Natural killer cell (primary cell): ENCODE data around the gene C1QB. TPM values are rescaled to one million over a fixed set of nuclear protein-coding genes. Genes with fewer than 3 reads are reported as not detected.

Source experiments
- ATAC-seq, 3 donors: fragments of 150-1000 bp in 2 of 3; fragments of 200-7000 bp in 1 of 3; cut with Tn5 transposase; 1 replicate in 1 of 3; 2 replicates in 2 of 3; pipeline ENCODE4 v1.10.0; 2021; ENCODE audit warnings: mild to moderate bottlenecking in 2 of 3, moderate library complexity in 2 of 3
- DNase-seq, 2 donors: peaks; one replicate each; pipeline versions ENCODE4 v3.0.0 to v3.0.0-alpha.2; 2013 to 2021; ENCODE audit warnings: mixed read lengths in 1 of 2
- H3K27ac ChIP-seq: one replicate; pipeline ENCODE4 v1.5.1; 2013; ENCODE audit warnings: mild to moderate bottlenecking, low read length
- H3K27me3 ChIP-seq: one replicate; pipeline ENCODE4 v1.6.1; 2013; ENCODE audit warnings: low read length; ENCODE audit not compliant: control insufficient read depth, insufficient read depth
- H3K36me3 ChIP-seq: one replicate; pipeline ENCODE4 v1.6.1; 2013; ENCODE audit warnings: low read length; ENCODE audit not compliant: control insufficient read depth, insufficient read depth
- H3K4me1 ChIP-seq: one replicate; pipeline ENCODE4 v1.6.1; 2013; ENCODE audit warnings: low read length; ENCODE audit not compliant: control insufficient read depth, insufficient read depth
- H3K4me3 ChIP-seq: one replicate; pipeline ENCODE4 v1.5.1; 2013; ENCODE audit warnings: low read length
- H3K9me3 ChIP-seq: one replicate; pipeline ENCODE4 v1.6.1; 2013; ENCODE audit warnings: low read length; ENCODE audit not compliant: control insufficient read depth, insufficient read depth
- H3K27ac Mint-ChIP-seq, 2 donors: one replicate each; pipeline ENCODE4 v1.8.0; 2022; ENCODE audit warnings: mild to moderate bottlenecking in 2 of 2, mixed read lengths in 2 of 2, moderate library complexity in 1 of 2
- H3K27me3 Mint-ChIP-seq, 2 donors: one replicate each; pipeline ENCODE4 v1.8.0; 2022; ENCODE audit warnings: low read depth in 2 of 2, mixed read lengths in 2 of 2
- H3K36me3 Mint-ChIP-seq: one replicate; pipeline ENCODE4 v1.8.0; 2022; ENCODE audit warnings: mixed read lengths
- H3K4me1 Mint-ChIP-seq, 2 donors: one replicate each; pipeline ENCODE4 v1.8.0; 2022; ENCODE audit warnings: mixed read lengths in 2 of 2
- H3K4me3 Mint-ChIP-seq: one replicate; pipeline ENCODE4 v1.8.0; 2022; ENCODE audit warnings: mild to moderate bottlenecking, moderate library complexity, mixed read lengths
- H3K9me3 Mint-ChIP-seq, 2 donors: one replicate each; pipeline ENCODE4 v1.8.0; 2022; ENCODE audit warnings: mixed read lengths in 2 of 2
- WGBS: methylation state at CpG from one replicate; pipeline ENCODE4 v1.1.7; 2013; ENCODE audit warnings: missing lambda C conversion rate; ENCODE audit not compliant: insufficient coverage; 5-methylcytosine and 5-hydroxymethylcytosine counted together
- intact Hi-C: fragments of 100-400 bp; cut with micrococcal nuclease; formaldehyde crosslinking; loops from one replicate; pipeline ENCODE4 v1.14.2; 2022
- total RNA-seq, 4 donors: library from RNA; stranded (reverse); fragments of 120-200 nt in 1 of 4; gene quantifications; one replicate each; pipeline versions ENCODE4 v1.2.3 to v1.2.4, GENCODE V29; 2013 to 2022
- TF ChIP-seq, protein P1 (sequence below): fragments of 200-600 bp; IDR thresholded peaks from one replicate; pipeline ENCODE4 v1.8.0; 2022; ENCODE audit warnings: antibody characterized with exemption

C1QB gene
- total RNA-seq, 3 donors from 2014 or later (not counting 1 experiment from before 2014, with no cell fraction given): 0.70 to 1.3 TPM; not detected in 1

DNA sequence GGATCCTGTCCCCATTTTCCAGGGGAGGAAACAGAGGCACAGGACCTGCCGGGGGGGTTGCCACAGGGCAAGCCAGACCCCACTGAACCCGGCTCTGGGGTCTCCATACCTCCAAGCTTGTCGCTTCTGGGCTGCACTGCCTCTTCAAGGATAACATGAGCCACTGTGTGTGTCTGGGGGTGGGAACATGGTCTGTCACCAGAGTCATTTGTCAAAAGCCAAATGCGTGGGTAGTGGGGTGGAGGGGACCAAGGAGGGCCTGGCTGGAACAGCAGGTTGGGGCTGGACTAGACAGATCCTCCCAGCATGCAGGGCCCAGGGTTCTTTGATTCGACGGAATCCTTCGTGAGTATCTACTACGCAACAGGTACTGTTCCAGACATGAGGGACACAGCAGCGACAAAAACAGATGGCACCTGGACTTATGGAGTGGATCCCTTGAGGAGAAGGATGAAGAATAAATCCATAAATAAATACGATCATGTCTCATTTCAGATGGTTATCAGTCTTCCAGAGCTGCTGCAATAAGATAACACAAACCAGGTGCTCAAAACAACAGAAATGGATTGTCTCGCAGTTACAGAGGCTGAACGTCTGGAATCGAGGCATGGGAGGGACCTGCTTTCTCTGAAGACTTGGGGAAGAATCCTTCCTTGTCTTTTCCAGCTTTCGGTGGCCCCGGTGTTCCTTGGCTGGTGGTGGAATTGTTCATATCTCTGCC, 28.7 kb downstream of the C1QB start:
- H3K4me3 Mint-ChIP-seq: no peak overlapping the region
- Histone ChIP-seq H3K4me1 (no peaks in the 10 kb centered on the region), H3K36me3 (no peaks in the 10 kb centered on the region), H3K4me3 (no peak overlapping the region), H3K27ac (no peak overlapping the region), H3K27me3 (no peaks in the 10 kb centered on the region), H3K9me3 (no peaks in the 10 kb centered on the region)
- TF ChIP-seq, protein P1, sequence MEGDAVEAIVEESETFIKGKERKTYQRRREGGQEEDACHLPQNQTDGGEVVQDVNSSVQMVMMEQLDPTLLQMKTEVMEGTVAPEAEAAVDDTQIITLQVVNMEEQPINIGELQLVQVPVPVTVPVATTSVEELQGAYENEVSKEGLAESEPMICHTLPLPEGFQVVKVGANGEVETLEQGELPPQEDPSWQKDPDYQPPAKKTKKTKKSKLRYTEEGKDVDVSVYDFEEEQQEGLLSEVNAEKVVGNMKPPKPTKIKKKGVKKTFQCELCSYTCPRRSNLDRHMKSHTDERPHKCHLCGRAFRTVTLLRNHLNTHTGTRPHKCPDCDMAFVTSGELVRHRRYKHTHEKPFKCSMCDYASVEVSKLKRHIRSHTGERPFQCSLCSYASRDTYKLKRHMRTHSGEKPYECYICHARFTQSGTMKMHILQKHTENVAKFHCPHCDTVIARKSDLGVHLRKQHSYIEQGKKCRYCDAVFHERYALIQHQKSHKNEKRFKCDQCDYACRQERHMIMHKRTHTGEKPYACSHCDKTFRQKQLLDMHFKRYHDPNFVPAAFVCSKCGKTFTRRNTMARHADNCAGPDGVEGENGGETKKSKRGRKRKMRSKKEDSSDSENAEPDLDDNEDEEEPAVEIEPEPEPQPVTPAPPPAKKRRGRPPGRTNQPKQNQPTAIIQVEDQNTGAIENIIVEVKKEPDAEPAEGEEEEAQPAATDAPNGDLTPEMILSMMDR: no peak
- no peaks in the 10 kb centered on the region for H3K9me3 Mint-ChIP-seq
- H3K4me1 Mint-ChIP-seq: no peaks in the 10 kb centered on the region
- no peaks in the 10 kb centered on the region for H3K36me3 Mint-ChIP-seq
- DNase-seq (no peak), ATAC-seq (no peak)
- 75% methylated on average over 13 of the region's 15 CpGs for WGBS
- H3K27ac Mint-ChIP-seq: no peak overlapping the region
- peaks cover 9 to 17% of the 10 kb centered on the region in 2 donors for H3K27me3 Mint-ChIP-seq
- intact Hi-C loops: no loop called here

DNA sequence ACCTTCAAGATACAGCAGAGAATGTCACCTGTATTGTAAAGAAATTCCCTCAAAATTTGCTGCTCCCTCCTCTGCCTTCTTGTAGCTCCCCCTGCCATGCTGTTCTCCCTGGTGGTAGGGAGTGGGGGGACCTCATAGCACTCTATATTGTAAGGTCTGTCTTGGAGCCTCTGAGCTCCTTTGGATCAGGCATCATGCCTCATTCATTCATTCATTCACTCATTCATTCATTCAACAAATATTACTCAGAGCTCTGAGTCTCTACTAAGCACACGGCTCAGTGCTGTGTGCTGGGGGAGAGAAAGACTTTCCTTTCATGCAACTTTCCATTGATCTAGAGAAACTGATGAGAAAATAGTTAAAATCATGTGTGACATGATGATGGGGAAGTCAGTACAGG, 30.5 kb downstream of the C1QB start:
- Histone ChIP-seq H3K36me3 (no peaks in the 10 kb centered on the region), H3K4me3 (no peak overlapping the region), H3K4me1 (no peaks in the 10 kb centered on the region), H3K9me3 (no peaks in the 10 kb centered on the region), H3K27me3 (no peaks in the 10 kb centered on the region), H3K27ac (no peak overlapping the region)
- intact Hi-C loops: no loop called here
- H3K4me3 Mint-ChIP-seq: no peak overlapping the region
- no CpG with 5 or more reads among the region's 1 CpG for WGBS
- H3K9me3 Mint-ChIP-seq: no peaks in the 10 kb centered on the region
- H3K27ac Mint-ChIP-seq: no peak overlapping the region
- ATAC-seq (no peak), DNase-seq (no peak)
- H3K27me3 Mint-ChIP-seq: peaks cover 16 to 23% of the 10 kb centered on the region in 2 donors
- TF ChIP-seq, protein P1: no peak
- H3K4me1 Mint-ChIP-seq: no peaks in the 10 kb centered on the region
- H3K36me3 Mint-ChIP-seq: no peaks in the 10 kb centered on the region

DNA sequence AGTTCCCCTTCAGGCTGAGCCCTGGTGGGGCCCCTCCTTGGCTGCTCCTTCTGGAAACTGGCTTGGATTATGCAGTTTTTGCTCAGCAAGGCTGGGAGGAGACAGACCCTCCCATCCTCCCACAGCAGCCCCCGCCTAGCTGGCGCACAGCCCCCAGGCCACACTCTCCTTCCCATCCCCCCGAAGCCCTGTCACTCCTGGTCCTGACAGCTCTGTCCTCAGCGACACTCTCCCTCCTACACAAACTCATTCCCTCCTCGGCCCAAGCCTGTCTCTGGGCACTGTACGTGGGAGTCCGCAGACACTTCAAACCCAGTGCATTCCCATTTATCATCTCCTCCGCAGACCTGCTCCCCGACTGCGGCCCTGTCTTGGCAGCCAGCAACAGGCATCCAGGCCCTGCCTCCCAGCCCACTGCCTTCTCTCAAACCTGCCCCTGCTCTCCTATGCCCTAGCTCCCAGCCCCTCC, 32.6 kb downstream of the C1QB start:
- Mint-ChIP-seq H3K27me3 (peaks cover 16 to 29% of the 10 kb centered on the region in 2 donors), H3K4me1 (no peaks in the 10 kb centered on the region), H3K4me3 (no peak overlapping the region), H3K9me3 (no peaks in the 10 kb centered on the region), H3K27ac (no peak overlapping the region), H3K36me3 (no peaks in the 10 kb centered on the region)
- TF ChIP-seq, protein P1: no peak
- DNase-seq (no peak), ATAC-seq (no peak)
- Histone ChIP-seq H3K9me3 (no peaks in the 10 kb centered on the region), H3K4me3 (no peak overlapping the region), H3K4me1 (no peaks in the 10 kb centered on the region), H3K27me3 (no peaks in the 10 kb centered on the region), H3K27ac (no peak overlapping the region), H3K36me3 (no peaks in the 10 kb centered on the region)
- 86% methylated on average over 10 of the region's 10 CpGs for WGBS
- intact Hi-C loops: no loop called here

DNA sequence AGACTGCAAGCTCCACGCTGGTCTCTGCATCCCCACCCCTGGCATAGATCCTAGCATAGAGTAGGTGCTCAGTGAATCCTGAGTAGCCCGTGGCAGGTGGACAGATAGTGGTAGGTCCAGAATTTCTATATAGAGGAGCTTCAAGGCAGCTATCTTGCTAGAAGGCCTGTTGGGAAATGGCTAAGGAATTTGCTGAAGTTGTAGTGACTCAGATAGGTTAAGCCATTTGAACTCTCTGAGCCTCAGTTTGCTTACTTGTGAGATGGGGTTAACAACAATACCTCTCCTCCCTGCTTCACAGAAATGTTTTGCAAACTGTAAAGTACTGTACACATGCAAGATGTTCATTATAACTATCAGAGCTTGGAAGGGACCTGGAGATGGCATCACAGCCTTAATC, 34.2 kb downstream of the C1QB start:
- Histone ChIP-seq H3K9me3 (no peaks in the 10 kb centered on the region), H3K4me1 (no peaks in the 10 kb centered on the region), H3K4me3 (no peak overlapping the region), H3K36me3 (no peaks in the 10 kb centered on the region), H3K27me3 (no peaks in the 10 kb centered on the region), H3K27ac (no peak overlapping the region)
- ATAC-seq (no peak), DNase-seq (no peak)
- H3K27ac Mint-ChIP-seq: no peak overlapping the region
- H3K36me3 Mint-ChIP-seq: no peaks in the 10 kb centered on the region
- WGBS: 70% methylated on average over 2 of the region's 2 CpGs
- no peaks in the 10 kb centered on the region for H3K4me1 Mint-ChIP-seq
- no peak overlapping the region for H3K4me3 Mint-ChIP-seq
- no peaks in the 10 kb centered on the region for H3K9me3 Mint-ChIP-seq
- peaks cover 16 to 29% of the 10 kb centered on the region in 2 donors for H3K27me3 Mint-ChIP-seq
- intact Hi-C loops: no loop called here
- TF ChIP-seq, protein P1: no peak
